Gastroesophageal sphincter (tissue), 3 donors: ENCODE measurements around the gene AUTS2.

Source experiments
- CTCF ChIP-seq, 4 experiments: fragments of 200-600 bp in 2 of 4; fragments of 450-650 bp in 2 of 4; sonication (generic) in 1 of 4; IDR thresholded peaks; one replicate each; pipeline ENCODE4 v1.5.1; 2017 to 2019; ENCODE audit warnings: antibody characterized with exemption in 4 of 4, mild to moderate bottlenecking in 2 of 4, moderate library complexity in 2 of 4
- EP300 ChIP-seq: sonication (generic); formaldehyde crosslinking; IDR thresholded peaks from one replicate; pipeline ENCODE4 v1.6.1; 2017; ENCODE audit warnings: antibody characterized with exemption, mild to moderate bottlenecking
- POLR2A ChIP-seq, 2 donors: fragments of 450-650 bp; IDR thresholded peaks; one replicate each; pipeline ENCODE4 v1.6.1; 2017; ENCODE audit warnings: antibody characterized with exemption in 2 of 2, mild to moderate bottlenecking in 2 of 2, moderate library complexity in 1 of 2
- POLR2AphosphoS5 ChIP-seq: sonication (generic); formaldehyde crosslinking; IDR thresholded peaks from one replicate; pipeline ENCODE4 v1.6.1; 2017; ENCODE audit warnings: antibody characterized with exemption

GRCh38 chr7:70242826-70243225 lies 644.6 kb downstream of the AUTS2 start:
- no peak for TF ChIP-seq CTCF (IDR thresholded peaks at IDR 0.05)
- no peak for TF ChIP-seq POLR2A (IDR thresholded peaks at IDR 0.05)
- TF ChIP-seq POLR2AphosphoS5, result no peak
- TF ChIP-seq EP300, result no peak
